Caco-2 (cell line): ENCODE measurements around the gene CER1. TPM values are rescaled to one million over a fixed set of nuclear protein-coding genes. Genes with fewer than 3 reads are reported as not detected.

Experiments
- BruUV-seq: library from RNA; stranded (reverse); fragments of 400-500 nt; replicated peaks from 2 replicates; lab custom pipeline; 2021; lab: Mats Ljungman, UMichigan
- CTCF ChIA-PET: fragments of 300-600 bp; sonication (Branson Sonifier 250); formaldehyde crosslinking; loops from one replicate; lab custom pipeline; 2022; ENCODE audit warnings: antibody characterized with exemption; lab: Charles Lee
- POLR2A ChIA-PET: fragments of 300-600 bp; sonication (Branson Sonifier 250); formaldehyde crosslinking; loops from one replicate; lab custom pipeline; 2022; ENCODE audit warnings: antibody characterized with exemption; lab: Charles Lee
- DNase-seq, 2 experiments: peaks; one replicate each; pipeline versions ENCODE4 v3.0.0 to v3.0.0-alpha.2; 2020 to 2022
- H3K27me3 ChIP-seq: replicated peaks from 2 replicates; pipeline ENCODE4 v1.6.0; 2011; ENCODE audit warnings: low read length; ENCODE audit not compliant: control insufficient read depth, insufficient read depth
- H3K36me3 ChIP-seq: 2 replicates; pipeline ENCODE4 v1.5.1; 2011; ENCODE audit warnings: low read length; ENCODE audit not compliant: control insufficient read depth, insufficient read depth
- H3K4me1 ChIP-seq: fragments of 250-450 bp; sonication (Bioruptor Pico); 2 replicates; pipeline ENCODE4 v1.5.1; 2020; ENCODE audit warnings: mild to moderate bottlenecking
- H3K4me3 ChIP-seq: 2 replicates; pipeline ENCODE4 v1.5.1; 2011; ENCODE audit warnings: low read depth, mild to moderate bottlenecking, control low read depth, low read length
- H3K9me3 ChIP-seq: fragments of 250-450 bp; sonication (Bioruptor Pico); 2 replicates; pipeline ENCODE4 v1.5.1; 2020; ENCODE audit warnings: mild to moderate bottlenecking, moderate library complexity
- H3K27ac Mint-ChIP-seq: one replicate; pipeline ENCODE4 v1.8.0; 2022; ENCODE audit warnings: mixed read lengths; ENCODE audit not compliant: unreplicated experiment
- H3K27me3 Mint-ChIP-seq: one replicate; pipeline ENCODE4 v1.8.0; 2022; ENCODE audit warnings: mixed read lengths; ENCODE audit not compliant: insufficient read depth, unreplicated experiment
- H3K36me3 Mint-ChIP-seq: one replicate; pipeline ENCODE4 v1.8.0; 2022; ENCODE audit warnings: mild to moderate bottlenecking, mixed read lengths; ENCODE audit not compliant: insufficient read depth, unreplicated experiment
- H3K4me1 Mint-ChIP-seq: one replicate; pipeline ENCODE4 v1.8.0; 2022; ENCODE audit warnings: low read depth, mixed read lengths; ENCODE audit not compliant: unreplicated experiment
- H3K4me3 Mint-ChIP-seq: one replicate; pipeline ENCODE4 v1.8.0; 2022; ENCODE audit warnings: mild to moderate bottlenecking, moderate library complexity, mixed read lengths; ENCODE audit not compliant: unreplicated experiment
- H3K9me3 Mint-ChIP-seq: one replicate; pipeline ENCODE4 v1.8.0; 2022; ENCODE audit warnings: mixed read lengths; ENCODE audit not compliant: unreplicated experiment
- intact Hi-C: fragments of 100-400 bp; cut with micrococcal nuclease; formaldehyde crosslinking; loops from one replicate; pipeline ENCODE4 v1.10.0; 2022; ENCODE audit not compliant: unreplicated experiment
- total RNA-seq: library from RNA; stranded (reverse); gene quantifications from 2 replicates; pipeline ENCODE4 v1.2.3, GENCODE V29; 2022
- TF ChIP-seq, protein P1 (sequence below), 2 experiments: fragments of 200-600 bp in 1 of 2; IDR thresholded peaks; 1 replicate in 1 of 2; 2 replicates in 1 of 2; pipeline versions ENCODE4 v1.5.1 to v1.8.0; 2011 to 2022; ENCODE audit warnings: antibody characterized with exemption in 1 of 2, control low read depth in 1 of 2, inconsistent platforms in 1 of 2, low read depth in 1 of 2, low read length in 1 of 2, mild to moderate bottlenecking in 1 of 2, moderate library complexity in 1 of 2; ENCODE audit not compliant: insufficient read depth in 1 of 2, severe bottlenecking in 1 of 2, unreplicated experiment in 1 of 2

Gene CER1
- total RNA-seq, 1 experiment from 2014 or later, result not detected

DNA sequence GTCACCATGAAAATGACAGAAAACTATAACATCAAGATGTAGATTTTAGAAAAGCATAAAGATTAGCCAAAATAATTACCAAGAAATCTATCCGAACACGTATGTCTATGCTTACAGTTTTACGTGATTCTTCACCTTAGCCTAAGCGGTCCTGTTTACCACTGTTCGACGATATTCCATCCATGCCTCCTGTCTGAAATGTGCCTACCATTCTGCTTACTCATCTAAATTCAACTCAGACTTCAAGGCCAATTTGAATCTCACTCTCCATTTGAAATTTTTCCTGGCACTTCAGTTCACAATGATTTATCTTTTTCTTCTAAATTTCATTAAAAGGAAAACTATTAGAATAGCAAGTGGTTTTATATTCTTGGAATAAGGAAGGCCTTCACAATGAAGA lies 44.7 kb downstream of the CER1 start:
- Histone ChIP-seq H3K9me3 (no peaks in the 10 kb centered on the region), H3K4me3 (no peak overlapping the region), H3K36me3 (no peaks in the 10 kb centered on the region), H3K4me1 (no peaks in the 10 kb centered on the region), H3K27me3 (no peaks in the 10 kb centered on the region)
- TF ChIP-seq, protein P1, sequence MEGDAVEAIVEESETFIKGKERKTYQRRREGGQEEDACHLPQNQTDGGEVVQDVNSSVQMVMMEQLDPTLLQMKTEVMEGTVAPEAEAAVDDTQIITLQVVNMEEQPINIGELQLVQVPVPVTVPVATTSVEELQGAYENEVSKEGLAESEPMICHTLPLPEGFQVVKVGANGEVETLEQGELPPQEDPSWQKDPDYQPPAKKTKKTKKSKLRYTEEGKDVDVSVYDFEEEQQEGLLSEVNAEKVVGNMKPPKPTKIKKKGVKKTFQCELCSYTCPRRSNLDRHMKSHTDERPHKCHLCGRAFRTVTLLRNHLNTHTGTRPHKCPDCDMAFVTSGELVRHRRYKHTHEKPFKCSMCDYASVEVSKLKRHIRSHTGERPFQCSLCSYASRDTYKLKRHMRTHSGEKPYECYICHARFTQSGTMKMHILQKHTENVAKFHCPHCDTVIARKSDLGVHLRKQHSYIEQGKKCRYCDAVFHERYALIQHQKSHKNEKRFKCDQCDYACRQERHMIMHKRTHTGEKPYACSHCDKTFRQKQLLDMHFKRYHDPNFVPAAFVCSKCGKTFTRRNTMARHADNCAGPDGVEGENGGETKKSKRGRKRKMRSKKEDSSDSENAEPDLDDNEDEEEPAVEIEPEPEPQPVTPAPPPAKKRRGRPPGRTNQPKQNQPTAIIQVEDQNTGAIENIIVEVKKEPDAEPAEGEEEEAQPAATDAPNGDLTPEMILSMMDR (IDR thresholded peaks at IDR 0.05; ENCODE audit: insufficient read depth in 1 of 2, low read depth in 1 of 2, low read length in 1 of 2, severe bottlenecking in 1 of 2, unreplicated experiment in 1 of 2), result no peak
- Mint-ChIP-seq H3K4me3 (no peak overlapping the region), H3K27ac (no peak overlapping the region), H3K36me3 (peaks cover 4% of the 10 kb centered on the region), H3K4me1 (no peaks in the 10 kb centered on the region), H3K9me3 (no peaks in the 10 kb centered on the region), H3K27me3 (no peaks in the 10 kb centered on the region)
- POLR2A ChIA-PET, result no interaction called here
- no TSS peak for BruUV-seq
- DNase-seq, result no peak
- intact Hi-C loops, result no loop called here
- CTCF ChIA-PET, result no interaction called here

DNA sequence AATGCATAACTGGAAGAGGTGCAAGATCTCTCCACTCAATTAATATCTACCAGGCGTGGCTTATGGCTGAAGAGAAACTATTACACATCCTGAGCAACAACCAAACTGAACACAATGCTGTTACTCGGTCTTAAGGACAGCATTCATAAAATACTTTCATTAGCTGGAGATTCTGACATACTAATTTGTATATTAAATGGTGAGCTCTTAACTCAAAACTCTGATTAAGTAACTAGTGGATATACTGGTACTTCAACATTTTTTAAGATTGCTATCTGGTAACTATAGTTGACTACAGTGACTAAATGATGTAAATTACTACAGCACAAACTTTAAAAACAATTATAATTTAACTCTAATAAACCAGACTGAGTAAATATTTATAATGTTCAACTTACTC lies 45.1 kb downstream of the CER1 start:
- Mint-ChIP-seq H3K4me3 (no peak overlapping the region), H3K27me3 (no peaks in the 10 kb centered on the region), H3K9me3 (no peaks in the 10 kb centered on the region), H3K4me1 (no peaks in the 10 kb centered on the region), H3K27ac (no peak overlapping the region), H3K36me3 (peaks cover 4% of the 10 kb centered on the region)
- H3K36me3 ChIP-seq, result no peaks in the 10 kb centered on the region
- no peak overlapping the region for H3K4me3 ChIP-seq
- intact Hi-C loops, result no loop called here
- no peaks in the 10 kb centered on the region for H3K4me1 ChIP-seq
- no peak for DNase-seq
- POLR2A ChIA-PET, result no interaction called here
- no peaks in the 10 kb centered on the region for H3K27me3 ChIP-seq
- TF ChIP-seq, protein P1 (IDR thresholded peaks at IDR 0.05; ENCODE audit: insufficient read depth in 1 of 2, low read depth in 1 of 2, low read length in 1 of 2, severe bottlenecking in 1 of 2, unreplicated experiment in 1 of 2), result no peak
- no TSS peak for BruUV-seq
- no peaks in the 10 kb centered on the region for H3K9me3 ChIP-seq
- CTCF ChIA-PET, result no interaction called here

DNA sequence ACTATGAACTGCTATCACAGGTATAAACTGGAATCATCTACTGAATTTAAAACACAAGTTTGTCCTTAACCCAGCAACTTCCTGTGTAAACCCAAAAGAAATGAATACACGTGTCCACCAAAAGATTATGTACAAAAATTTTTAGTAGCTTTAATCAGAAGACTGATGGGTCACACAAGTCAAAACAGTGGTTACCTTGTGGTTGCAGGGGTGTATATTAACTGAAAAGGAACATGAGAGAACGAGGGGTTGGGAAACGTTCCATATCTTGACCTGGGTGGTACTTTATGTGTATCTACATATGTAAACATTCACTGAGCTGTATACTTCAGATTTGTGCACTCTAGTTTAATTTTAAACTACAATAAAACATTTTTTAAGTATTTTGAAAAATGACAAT lies 47.9 kb downstream of the CER1 start:
- H3K4me1 ChIP-seq, result no peaks in the 10 kb centered on the region
- ChIA-PET CTCF (no interaction called here), POLR2A (no interaction called here)
- H3K9me3 ChIP-seq, result no peaks in the 10 kb centered on the region
- H3K27me3 ChIP-seq, result no peaks in the 10 kb centered on the region
- Mint-ChIP-seq H3K27ac (no peak overlapping the region), H3K4me3 (no peak overlapping the region), H3K36me3 (peaks cover 4% of the 10 kb centered on the region), H3K4me1 (no peaks in the 10 kb centered on the region), H3K27me3 (no peaks in the 10 kb centered on the region), H3K9me3 (no peaks in the 10 kb centered on the region)
- TF ChIP-seq, protein P1 (IDR thresholded peaks at IDR 0.05; ENCODE audit: insufficient read depth in 1 of 2, low read depth in 1 of 2, low read length in 1 of 2, severe bottlenecking in 1 of 2, unreplicated experiment in 1 of 2), result no peak
- intact Hi-C loops, result no loop called here
- DNase-seq, result no peak
- no peak overlapping the region for H3K4me3 ChIP-seq
- BruUV-seq, result no TSS peak
- H3K36me3 ChIP-seq, result no peaks in the 10 kb centered on the region
